OCI-LY1 (cell line): ENCODE measurements around the gene PDE9A.

Source experiments
- H2AFZ ChIP-seq: fragments of 200-600 bp; sonication (generic), shearing (Covaris generic); 2 replicates; pipeline ENCODE4 v1.6.0; 2014; ENCODE audit warnings: antibody characterized with exemption, mild to moderate bottlenecking, low read length
- H3F3A ChIP-seq: fragments of 200-600 bp; sonication (generic), shearing (Covaris generic); 2 replicates; pipeline ENCODE4 v1.6.0; 2014; ENCODE audit warnings: mild to moderate bottlenecking, antibody characterized with exemption, low read length, moderate library complexity; ENCODE audit not compliant: insufficient read depth
- H3K27ac ChIP-seq: fragments of 200-600 bp; sonication (generic); 2 replicates; pipeline ENCODE4 v1.5.1; 2014; ENCODE audit warnings: low read length, mixed run types, mild to moderate bottlenecking, low read depth; ENCODE audit not compliant: poor library complexity, severe bottlenecking
- H3K27me3 ChIP-seq: fragments of 200-600 bp; sonication (generic); 2 replicates; pipeline ENCODE4 v1.6.0; 2014; ENCODE audit warnings: antibody characterized with exemption, mild to moderate bottlenecking, low read length, moderate library complexity; ENCODE audit not compliant: insufficient read depth
- H3K36me3 ChIP-seq: fragments of 200-600 bp; sonication (generic); 2 replicates; pipeline ENCODE4 v1.6.1; 2014; ENCODE audit warnings: mild to moderate bottlenecking, antibody characterized with exemption, low read length, moderate library complexity, mixed read lengths; ENCODE audit not compliant: insufficient read depth
- H3K4me1 ChIP-seq: fragments of 200-600 bp; sonication (generic); 2 replicates; pipeline ENCODE4 v1.5.1; 2014; ENCODE audit warnings: mild to moderate bottlenecking, low read length, moderate library complexity; ENCODE audit not compliant: insufficient read depth, severe bottlenecking
- H3K4me2 ChIP-seq: fragments of 200-600 bp; sonication (generic), shearing (Covaris generic); 2 replicates; pipeline ENCODE4 v1.6.1; 2014; ENCODE audit warnings: low read length
- H3K4me3 ChIP-seq: fragments of 200-600 bp; sonication (generic); 2 replicates; pipeline ENCODE4 v1.5.1; 2014; ENCODE audit warnings: low read length, low read depth, mild to moderate bottlenecking, mixed read lengths; ENCODE audit not compliant: poor library complexity, severe bottlenecking
- H3K79me2 ChIP-seq: fragments of 200-600 bp; shearing (Covaris generic); 2 replicates; pipeline ENCODE4 v1.6.1; 2016; ENCODE audit warnings: mixed run types, low read length, mixed read lengths; ENCODE audit not compliant: insufficient read depth
- H3K9ac ChIP-seq: fragments of 200-600 bp; sonication (generic), shearing (Covaris generic); 2 replicates; pipeline ENCODE4 v1.6.1; 2014; ENCODE audit warnings: mild to moderate bottlenecking, low read length, mixed read lengths
- H3K9me2 ChIP-seq: fragments of 200-600 bp; sonication (generic), shearing (Covaris generic); 2 replicates; pipeline ENCODE4 v1.6.1; 2014; ENCODE audit warnings: low read depth, mild to moderate bottlenecking, low read length, mixed read lengths
- H3K9me3 ChIP-seq: fragments of 200-600 bp; shearing (Covaris generic); 2 replicates; pipeline ENCODE4 v1.6.1; 2014; ENCODE audit warnings: low read length, mixed read lengths
- H4K20me1 ChIP-seq: fragments of 200-600 bp; sonication (generic), shearing (Covaris generic); 2 replicates; pipeline ENCODE4 v1.6.0; 2016; ENCODE audit warnings: mild to moderate bottlenecking, low read length; ENCODE audit not compliant: insufficient read depth
- EZH2 ChIP-seq: fragments of 200-600 bp; sonication (generic), shearing (Covaris generic); IDR thresholded peaks from 2 replicates; pipeline ENCODE4 v1.8.0; 2017; ENCODE audit warnings: borderline replicate concordance, mixed run types, mild to moderate bottlenecking, antibody characterized with exemption, low read length, moderate library complexity, mixed read lengths
- TF ChIP-seq, protein P1 (sequence below): fragments of 200-600 bp; sonication (generic), shearing (Covaris generic); IDR thresholded peaks from 2 replicates; pipeline ENCODE4 v1.5.1; 2017; ENCODE audit warnings: mild to moderate bottlenecking, antibody characterized with exemption, low read length, moderate library complexity, mixed read lengths

PDE9A gene

DNA sequence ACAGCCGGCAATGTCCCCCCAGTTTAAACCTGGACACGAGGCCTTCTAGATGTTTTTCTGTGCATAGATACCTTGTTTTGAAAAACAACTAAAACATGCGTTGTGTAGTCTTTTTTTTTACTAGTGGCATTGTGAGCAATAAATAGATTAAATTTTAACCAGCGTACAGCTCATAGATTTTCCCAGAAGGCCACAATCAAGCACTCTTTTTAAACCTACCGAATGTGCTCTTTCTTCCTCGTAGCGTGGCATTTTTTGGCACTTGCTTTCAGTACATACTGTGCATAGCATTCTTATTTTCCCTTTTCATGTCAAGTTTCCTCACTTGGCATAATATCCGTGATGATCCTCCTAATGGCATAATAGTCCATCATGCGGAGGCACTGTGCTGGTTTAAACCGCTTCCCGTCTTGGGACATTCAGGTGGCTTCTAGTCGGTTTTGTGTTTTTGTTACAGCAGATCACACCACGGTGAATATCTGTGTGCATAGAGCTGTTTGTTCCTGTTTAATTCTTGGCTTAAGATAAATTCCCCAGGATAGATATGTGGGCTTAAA lies 95.3 kb downstream of the PDE9A start:
- no peak overlapping the region for H3K27ac ChIP-seq
- no peaks in the 10 kb centered on the region for H3K9me3 ChIP-seq
- no peak overlapping the region for H3K4me3 ChIP-seq
- H3K4me1 ChIP-seq = peaks cover 10% of the 10 kb centered on the region
- no peaks in the 10 kb centered on the region for H3K9me2 ChIP-seq
- no peak overlapping the region for H2AFZ ChIP-seq
- H4K20me1 ChIP-seq = no peaks in the 10 kb centered on the region
- H3K27me3 ChIP-seq = peaks cover 21% of the 10 kb centered on the region
- no peaks in the 10 kb centered on the region for H3K36me3 ChIP-seq
- no peak overlapping the region for H3K9ac ChIP-seq
- H3F3A ChIP-seq = no peaks in the 10 kb centered on the region
- H3K4me2 ChIP-seq = no peak overlapping the region
- TF ChIP-seq, protein P1, sequence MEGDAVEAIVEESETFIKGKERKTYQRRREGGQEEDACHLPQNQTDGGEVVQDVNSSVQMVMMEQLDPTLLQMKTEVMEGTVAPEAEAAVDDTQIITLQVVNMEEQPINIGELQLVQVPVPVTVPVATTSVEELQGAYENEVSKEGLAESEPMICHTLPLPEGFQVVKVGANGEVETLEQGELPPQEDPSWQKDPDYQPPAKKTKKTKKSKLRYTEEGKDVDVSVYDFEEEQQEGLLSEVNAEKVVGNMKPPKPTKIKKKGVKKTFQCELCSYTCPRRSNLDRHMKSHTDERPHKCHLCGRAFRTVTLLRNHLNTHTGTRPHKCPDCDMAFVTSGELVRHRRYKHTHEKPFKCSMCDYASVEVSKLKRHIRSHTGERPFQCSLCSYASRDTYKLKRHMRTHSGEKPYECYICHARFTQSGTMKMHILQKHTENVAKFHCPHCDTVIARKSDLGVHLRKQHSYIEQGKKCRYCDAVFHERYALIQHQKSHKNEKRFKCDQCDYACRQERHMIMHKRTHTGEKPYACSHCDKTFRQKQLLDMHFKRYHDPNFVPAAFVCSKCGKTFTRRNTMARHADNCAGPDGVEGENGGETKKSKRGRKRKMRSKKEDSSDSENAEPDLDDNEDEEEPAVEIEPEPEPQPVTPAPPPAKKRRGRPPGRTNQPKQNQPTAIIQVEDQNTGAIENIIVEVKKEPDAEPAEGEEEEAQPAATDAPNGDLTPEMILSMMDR = no peak
- no peak for TF ChIP-seq EZH2
- no peaks in the 10 kb centered on the region for H3K79me2 ChIP-seq

DNA sequence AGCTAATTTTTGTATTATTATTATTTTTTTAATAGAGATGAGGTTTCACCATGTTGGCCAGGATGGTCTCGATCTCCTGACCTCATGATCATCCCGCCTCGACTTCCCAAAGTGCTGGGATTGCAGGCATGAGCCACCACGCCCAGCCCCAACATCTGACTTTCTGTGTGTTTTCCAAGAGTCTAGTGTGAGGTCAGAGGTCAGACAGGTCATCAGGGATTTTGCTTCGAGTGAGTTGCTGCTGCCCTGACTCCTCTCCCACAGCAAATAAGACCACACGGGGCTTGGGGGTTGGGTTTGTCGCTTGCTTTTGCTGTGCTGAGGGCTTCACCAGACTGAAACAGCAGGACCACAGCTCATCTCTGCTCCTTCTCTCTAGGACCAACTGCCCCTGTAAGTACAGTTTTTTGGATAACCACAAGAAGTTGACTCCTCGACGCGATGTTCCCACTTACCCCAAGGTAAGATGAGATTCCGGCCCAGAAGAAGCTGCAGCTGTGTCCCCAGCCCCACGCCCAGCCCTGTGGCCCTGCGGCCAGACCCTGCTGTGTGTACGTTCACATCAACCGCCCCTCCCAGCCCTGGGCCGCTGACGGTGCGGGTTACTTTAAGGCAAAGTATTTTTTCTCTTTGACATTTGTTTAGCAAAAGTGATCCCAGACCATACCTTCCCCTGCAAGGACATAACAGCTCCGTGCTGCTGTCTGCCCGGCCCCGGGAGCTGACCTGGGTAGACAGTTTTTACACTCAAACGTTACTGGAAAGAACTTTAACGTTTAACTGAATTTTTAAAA lies 97.5 kb downstream of the PDE9A start:
- TF ChIP-seq, protein P1 = no peak
- TF ChIP-seq EZH2 = no peak
- H4K20me1 ChIP-seq = no peaks in the 10 kb centered on the region
- no peak overlapping the region for H2AFZ ChIP-seq
- H3K9me3 ChIP-seq = no peaks in the 10 kb centered on the region
- no peak overlapping the region for H3K27ac ChIP-seq
- H3K36me3 ChIP-seq = no peaks in the 10 kb centered on the region
- H3K4me1 ChIP-seq = peaks cover 10% of the 10 kb centered on the region
- H3K9me2 ChIP-seq = no peaks in the 10 kb centered on the region
- H3K4me3 ChIP-seq = no peak overlapping the region
- no peaks in the 10 kb centered on the region for H3F3A ChIP-seq
- H3K9ac ChIP-seq = no peak overlapping the region
- H3K27me3 ChIP-seq = peaks cover 15% of the 10 kb centered on the region; the same call in 1 of the 2 replicates
- no peaks in the 10 kb centered on the region for H3K79me2 ChIP-seq
- no peak overlapping the region for H3K4me2 ChIP-seq

DNA sequence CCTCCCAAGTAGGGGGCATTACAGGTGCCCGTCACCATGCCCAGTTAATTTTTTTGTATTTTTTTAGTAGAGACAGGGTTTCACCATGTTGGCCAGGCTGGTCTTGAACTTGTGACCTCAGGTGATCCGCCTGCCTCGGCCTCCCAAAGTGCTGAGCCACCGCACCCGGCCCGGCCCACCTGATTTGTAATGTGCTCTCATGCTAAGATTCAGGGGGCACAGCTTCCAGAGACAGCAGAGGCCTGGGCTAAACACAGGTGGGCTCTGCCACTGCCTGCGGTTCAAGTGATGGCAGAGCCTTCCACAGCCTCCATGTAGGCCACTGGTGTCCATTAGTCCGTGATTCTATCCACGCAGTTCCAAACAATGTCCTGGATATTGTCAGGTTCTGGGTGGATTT lies 98.4 kb downstream of the PDE9A start:
- peaks cover 3% of the 10 kb centered on the region for H3K4me1 ChIP-seq

More for the DNA sequence above, 98.4 kb downstream of the PDE9A start:
- Histone ChIP-seq H3K9ac (no peak overlapping the region), H3K9me3 (no peaks in the 10 kb centered on the region), H3K79me2 (no peaks in the 10 kb centered on the region), H4K20me1 (no peaks in the 10 kb centered on the region), H3K36me3 (no peaks in the 10 kb centered on the region), H3K4me2 (no peak overlapping the region), H3K9me2 (no peaks in the 10 kb centered on the region), H2AFZ (no peak overlapping the region), H3K27me3 (peaks cover 10% of the 10 kb centered on the region; the same call in 1 of the 2 replicates), H3F3A (no peaks in the 10 kb centered on the region), H3K27ac (no peak overlapping the region), H3K4me3 (no peak overlapping the region)
- no peak for TF ChIP-seq EZH2
- TF ChIP-seq, protein P1 = no peak
